GM06990 (cell line): ENCODE measurements around the gene MORN5.

ENCODE experiments used
- DNase-seq: peaks from one replicate; pipeline ENCODE4 v3.0.0-alpha.2; 2011; ENCODE audit not compliant: insufficient read length; ENCODE audit errors: extremely low read depth
- H3K27me3 ChIP-seq: replicated peaks from 2 replicates; pipeline ENCODE4 v1.6.0; 2011; ENCODE audit warnings: low read length; ENCODE audit not compliant: control insufficient read depth, insufficient read depth
- H3K36me3 ChIP-seq: 2 replicates; pipeline ENCODE4 v1.5.1; 2011; ENCODE audit warnings: low read length; ENCODE audit not compliant: control insufficient read depth, insufficient read depth
- H3K4me3 ChIP-seq: replicated peaks from 2 replicates; pipeline ENCODE4 v1.5.1; 2011; ENCODE audit warnings: low read depth, mild to moderate bottlenecking, control low read depth, low read length
- TF ChIP-seq, protein P1 (sequence below): IDR thresholded peaks from 2 replicates; pipeline ENCODE4 v1.5.1; 2011; ENCODE audit warnings: low read length, control low read depth, mild to moderate bottlenecking, inconsistent platforms; ENCODE audit not compliant: insufficient read depth, poor library complexity, severe bottlenecking

Gene MORN5

DNA sequence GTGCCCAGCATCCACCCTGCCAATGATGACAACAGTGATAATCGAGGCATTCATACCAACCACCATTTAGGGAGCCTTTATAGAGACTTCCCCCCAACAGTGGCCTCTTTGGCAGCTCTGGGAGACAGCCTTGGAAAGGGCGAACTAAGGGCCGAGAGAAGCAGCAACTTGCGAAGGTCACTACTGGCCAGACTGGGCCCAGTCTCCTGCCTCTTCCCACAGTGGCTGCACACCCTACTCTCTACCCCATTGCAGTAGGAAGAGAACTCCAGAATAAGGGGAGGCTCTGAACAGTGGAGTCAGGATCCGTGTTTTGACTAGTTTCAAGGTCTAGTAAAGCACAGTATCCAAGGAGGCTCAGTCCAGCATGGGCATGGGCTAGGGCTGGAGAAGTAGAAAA lies 63.7 kb downstream of the MORN5 start:
- H3K36me3 ChIP-seq, result no peaks in the 10 kb centered on the region
- H3K4me3 ChIP-seq, result no peak overlapping the region
- no peak for DNase-seq
- peaks cover 12% of the 10 kb centered on the region for H3K27me3 ChIP-seq
- TF ChIP-seq, protein P1, sequence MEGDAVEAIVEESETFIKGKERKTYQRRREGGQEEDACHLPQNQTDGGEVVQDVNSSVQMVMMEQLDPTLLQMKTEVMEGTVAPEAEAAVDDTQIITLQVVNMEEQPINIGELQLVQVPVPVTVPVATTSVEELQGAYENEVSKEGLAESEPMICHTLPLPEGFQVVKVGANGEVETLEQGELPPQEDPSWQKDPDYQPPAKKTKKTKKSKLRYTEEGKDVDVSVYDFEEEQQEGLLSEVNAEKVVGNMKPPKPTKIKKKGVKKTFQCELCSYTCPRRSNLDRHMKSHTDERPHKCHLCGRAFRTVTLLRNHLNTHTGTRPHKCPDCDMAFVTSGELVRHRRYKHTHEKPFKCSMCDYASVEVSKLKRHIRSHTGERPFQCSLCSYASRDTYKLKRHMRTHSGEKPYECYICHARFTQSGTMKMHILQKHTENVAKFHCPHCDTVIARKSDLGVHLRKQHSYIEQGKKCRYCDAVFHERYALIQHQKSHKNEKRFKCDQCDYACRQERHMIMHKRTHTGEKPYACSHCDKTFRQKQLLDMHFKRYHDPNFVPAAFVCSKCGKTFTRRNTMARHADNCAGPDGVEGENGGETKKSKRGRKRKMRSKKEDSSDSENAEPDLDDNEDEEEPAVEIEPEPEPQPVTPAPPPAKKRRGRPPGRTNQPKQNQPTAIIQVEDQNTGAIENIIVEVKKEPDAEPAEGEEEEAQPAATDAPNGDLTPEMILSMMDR, result no peak

DNA sequence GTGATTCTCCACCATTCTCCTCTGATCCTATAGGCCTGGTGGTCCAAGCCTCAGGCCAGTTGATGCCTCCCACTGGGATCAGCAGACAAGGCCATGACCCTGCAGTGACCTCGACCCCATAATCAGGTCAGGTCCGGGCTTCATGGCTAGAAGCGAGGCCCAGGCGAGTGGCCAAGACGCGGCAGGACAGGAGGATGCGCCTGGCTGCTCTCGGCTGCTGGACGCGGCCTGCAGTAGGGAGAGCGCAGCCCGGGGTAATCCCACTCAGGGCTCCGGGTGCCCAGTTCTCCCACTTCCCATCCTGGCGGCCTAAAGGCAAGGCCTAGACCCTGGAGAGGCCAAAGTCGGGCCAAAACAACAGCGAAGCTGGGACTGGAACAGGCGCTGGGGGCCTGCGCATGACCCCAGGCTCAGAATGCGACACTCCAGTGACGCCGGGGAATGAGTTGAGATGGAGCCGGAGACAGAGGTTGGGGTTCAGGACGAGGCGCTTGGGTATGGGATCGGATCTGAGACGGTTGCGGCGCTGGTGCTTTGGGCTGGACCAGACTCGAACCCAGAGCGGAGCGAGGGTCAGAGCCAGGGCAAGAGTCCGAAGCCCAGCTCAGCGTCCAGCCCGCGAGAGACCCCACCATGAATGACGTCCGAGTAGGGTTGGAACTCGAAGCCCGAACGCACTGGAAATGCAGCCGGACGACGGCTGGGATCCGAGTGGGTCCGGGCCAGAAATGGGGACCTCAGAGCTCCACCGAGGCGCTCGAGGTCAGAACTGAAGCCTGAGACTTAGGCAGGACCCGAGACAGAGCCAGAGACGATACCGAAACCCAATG lies 65.8 kb downstream of the MORN5 start:
- Histone ChIP-seq H3K4me3 (no peak overlapping the region), H3K27me3 (no peaks in the 10 kb centered on the region; the same call in none of the 2 replicates), H3K36me3 (no peaks in the 10 kb centered on the region)
- no peak for DNase-seq
- TF ChIP-seq, protein P1, result no peak

DNA sequence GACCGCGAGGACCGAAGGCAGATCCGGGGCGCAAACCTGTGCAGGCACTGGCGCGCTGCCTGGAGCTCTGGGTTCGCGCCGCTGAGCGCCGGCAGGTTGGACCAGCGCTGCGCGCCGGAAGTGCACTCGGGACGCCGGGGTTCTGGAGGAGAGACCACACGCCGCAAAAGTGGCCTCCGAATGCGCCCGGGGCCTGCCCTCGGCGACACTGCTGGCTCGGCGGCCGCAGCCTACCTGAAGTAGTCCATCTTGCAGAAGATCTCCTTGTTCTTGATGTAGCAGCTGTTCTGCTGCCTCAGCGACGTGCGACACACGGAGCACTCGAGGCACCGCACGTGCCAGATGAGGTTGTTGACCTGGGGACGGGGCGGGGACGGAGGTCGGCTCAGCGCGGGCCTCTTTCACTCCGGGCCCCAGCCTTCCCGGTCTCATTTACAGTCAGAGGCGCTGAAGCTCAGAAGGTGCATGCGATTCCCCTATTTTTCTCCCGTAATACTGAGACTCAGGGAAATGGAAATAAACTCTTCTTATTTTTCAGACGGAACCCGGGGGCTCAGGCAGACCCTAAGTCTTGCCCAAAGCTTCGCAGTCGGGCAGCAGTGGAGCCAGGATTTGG lies 66.5 kb downstream of the MORN5 start:
- H3K27me3 ChIP-seq, result no peaks in the 10 kb centered on the region; the same call in none of the 2 replicates
- H3K36me3 ChIP-seq, result no peaks in the 10 kb centered on the region
- no peak overlapping the region for H3K4me3 ChIP-seq
- no peak for DNase-seq
- TF ChIP-seq, protein P1, result no peak

DNA sequence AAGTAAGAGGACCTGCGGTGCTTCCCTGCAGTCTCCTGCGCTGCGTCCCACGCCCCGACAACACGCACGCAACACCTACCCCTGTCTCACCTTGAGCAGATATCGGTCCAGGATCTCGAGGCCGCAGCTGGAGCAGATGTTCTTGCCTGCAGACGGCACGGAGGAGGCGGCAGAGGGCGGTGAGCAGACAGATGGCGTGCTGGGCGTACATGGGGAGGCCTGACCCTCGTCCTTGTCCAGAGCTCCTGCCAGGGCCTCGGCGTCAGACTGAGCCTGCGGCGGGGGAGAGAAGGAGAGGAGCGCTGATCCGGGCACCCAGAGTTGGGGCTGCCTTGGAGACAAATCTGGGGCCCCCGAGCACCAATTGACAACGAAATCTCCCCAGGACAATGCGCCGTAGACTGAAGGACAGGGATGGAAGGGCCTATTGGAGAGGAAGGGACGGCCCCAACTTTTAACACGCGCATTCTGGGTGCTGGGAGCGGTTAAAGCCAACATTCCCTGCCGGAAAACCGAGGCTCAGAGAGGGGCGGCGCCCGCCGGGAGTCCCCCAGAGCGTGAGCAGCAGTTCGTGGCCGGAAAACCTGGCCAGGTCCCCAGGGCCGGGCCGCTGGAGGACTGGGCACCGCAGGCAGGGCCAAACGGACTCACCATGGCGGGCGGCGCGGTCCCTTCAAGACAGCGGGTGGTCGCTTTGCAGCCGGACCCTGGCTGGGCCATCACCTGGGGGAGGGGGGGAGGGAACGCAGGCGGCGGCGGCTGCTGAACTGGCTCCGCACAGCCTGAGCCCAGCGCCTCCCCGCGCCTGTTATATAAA lies 67.3 kb downstream of the MORN5 start:
- no peaks in the 10 kb centered on the region; the same call in none of the 2 replicates for H3K27me3 ChIP-seq
- H3K36me3 ChIP-seq, result no peaks in the 10 kb centered on the region
- no peak for DNase-seq
- TF ChIP-seq, protein P1, result no peak
- no peak overlapping the region for H3K4me3 ChIP-seq

DNA sequence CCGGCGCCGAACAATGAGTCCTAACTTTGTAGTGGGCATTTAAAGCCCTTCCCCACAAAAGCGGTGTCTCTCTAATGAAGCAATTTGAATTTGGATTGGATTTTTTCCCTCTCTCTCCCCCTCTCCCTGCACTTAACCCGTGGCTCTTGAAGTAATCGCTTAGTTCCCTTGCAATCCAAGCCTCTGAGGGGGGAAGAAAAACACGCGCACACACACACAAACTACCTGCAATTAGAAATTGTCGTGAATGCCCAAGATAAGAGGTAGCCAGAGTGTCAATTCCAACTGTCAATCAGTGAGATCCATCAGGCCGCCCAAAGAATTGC lies 67.8 kb downstream of the MORN5 start:
- Histone ChIP-seq H3K27me3 (no peaks in the 10 kb centered on the region; the same call in none of the 2 replicates), H3K36me3 (no peaks in the 10 kb centered on the region), H3K4me3 (no peak overlapping the region)
- DNase-seq, result no peak
- TF ChIP-seq, protein P1, result no peak
